Hindlimb muscle (tissue), 1 donor: ENCODE results near the gene DIAPH3. TPM values are rescaled to one million over a fixed set of nuclear protein-coding genes. Genes with fewer than 3 reads are reported as not detected.

Source experiments
- DNase-seq: peaks from one replicate; pipeline ENCODE4 v3.0.0-alpha.2; 2013
- polyA plus RNA-seq: library from polyadenylated mRNA; unstranded; fragments of 120-200 nt; gene quantifications from one replicate; pipeline ENCODE4 v1.2.1, GENCODE V29; 2013; ENCODE audit not compliant: insufficient read length

The DIAPH3 gene
- polyA plus RNA-seq, 1 donor = 6.3 TPM

- DNase-seq = no peak
These were observed 498.5 kb downstream of the DIAPH3 start for GRCh38 chr13:59665184-59665583.

GRCh38 chr13:59664586-59664985 is 499.1 kb downstream of the DIAPH3 start:
- DNase-seq = no peak

- no peak for DNase-seq
These were observed 500.0 kb downstream of the DIAPH3 start for GRCh38 chr13:59663707-59664106.

GRCh38 chr13:59660582-59660981 is 503.1 kb downstream of the DIAPH3 start:
- DNase-seq = no peak

GRCh38 chr13:59659981-59660380 is 503.7 kb downstream of the DIAPH3 start:
- DNase-seq = no peak

- no peak for DNase-seq
These were observed 504.9 kb downstream of the DIAPH3 start for GRCh38 chr13:59658738-59659330.

GRCh38 chr13:59658027-59658737 is 505.5 kb downstream of the DIAPH3 start:
- DNase-seq = no peak

GRCh38 chr13:59653916-59654315 is 509.8 kb downstream of the DIAPH3 start:
- no peak for DNase-seq

GRCh38 chr13:59651479-59651878 is 512.2 kb downstream of the DIAPH3 start:
- no peak for DNase-seq

GRCh38 chr13:59643906-59644626 is 519.7 kb downstream of the DIAPH3 start:
- DNase-seq = no peak

- DNase-seq = no peak
These were observed 520.3 kb downstream of the DIAPH3 start for GRCh38 chr13:59643364-59643841.

- no peak for DNase-seq
These were observed 521.9 kb downstream of the DIAPH3 start for GRCh38 chr13:59641817-59642216.

GRCh38 chr13:59641261-59641660 is 522.5 kb downstream of the DIAPH3 start:
- no peak for DNase-seq

GRCh38 chr13:59638404-59638803 is 525.3 kb downstream of the DIAPH3 start:
- no peak for DNase-seq

GRCh38 chr13:59635589-59635988 is 528.1 kb downstream of the DIAPH3 start:
- DNase-seq = no peak

- DNase-seq = no peak
These were observed 530.4 kb downstream of the DIAPH3 start for GRCh38 chr13:59633290-59633689.

- no peak for DNase-seq
These were observed 532.5 kb downstream of the DIAPH3 start for GRCh38 chr13:59631271-59631670.

- no peak for DNase-seq
These were observed 538.6 kb downstream of the DIAPH3 start for GRCh38 chr13:59625111-59625510.

- no peak for DNase-seq
These were observed 540.4 kb downstream of the DIAPH3 start for GRCh38 chr13:59623206-59623915.

GRCh38 chr13:59621773-59622172 is 542.0 kb downstream of the DIAPH3 start:
- no peak for DNase-seq
